D721Med (cell line): ENCODE measurements around the gene SLC38A4.

Experiments
- DNase-seq: peaks from one replicate; pipeline ENCODE4 v3.0.0; 2011; ENCODE audit warnings: low spot score; ENCODE audit not compliant: insufficient read length
- FAIRE-seq: peaks from 2 replicates; lab custom pipeline; 2011; peaks lifted over from hg19 to GRCh38; lab: Jason Lieb, UNC
- TF ChIP-seq, protein P1 (sequence below): IDR thresholded peaks from 2 replicates; pipeline ENCODE4 v1.5.1; 2012; ENCODE audit warnings: mild to moderate bottlenecking, control low read depth; ENCODE audit not compliant: insufficient read depth; ENCODE audit errors: missing control alignments

SLC38A4 gene

DNA sequence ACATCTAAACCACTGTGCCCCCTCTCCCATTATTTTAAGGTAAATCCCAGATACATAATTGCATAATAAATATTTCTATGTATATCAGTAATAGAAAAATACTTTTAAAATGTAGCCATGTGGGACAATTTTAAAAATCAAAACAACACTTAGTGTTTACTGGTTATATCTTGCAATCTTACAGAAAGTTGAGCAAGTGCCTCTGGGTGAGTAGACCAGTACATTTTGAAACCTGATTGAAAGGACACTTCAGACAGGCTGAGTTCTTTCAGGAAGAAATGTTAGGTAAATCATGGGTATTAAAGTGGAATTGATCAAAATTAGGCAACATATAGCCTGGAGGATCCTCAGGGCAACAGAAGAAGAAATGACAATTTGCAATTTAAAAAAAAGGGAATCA, 7.2 kb downstream of the SLC38A4 start:
- DNase-seq (no peak), FAIRE-seq (no peak)
- TF ChIP-seq, protein P1, sequence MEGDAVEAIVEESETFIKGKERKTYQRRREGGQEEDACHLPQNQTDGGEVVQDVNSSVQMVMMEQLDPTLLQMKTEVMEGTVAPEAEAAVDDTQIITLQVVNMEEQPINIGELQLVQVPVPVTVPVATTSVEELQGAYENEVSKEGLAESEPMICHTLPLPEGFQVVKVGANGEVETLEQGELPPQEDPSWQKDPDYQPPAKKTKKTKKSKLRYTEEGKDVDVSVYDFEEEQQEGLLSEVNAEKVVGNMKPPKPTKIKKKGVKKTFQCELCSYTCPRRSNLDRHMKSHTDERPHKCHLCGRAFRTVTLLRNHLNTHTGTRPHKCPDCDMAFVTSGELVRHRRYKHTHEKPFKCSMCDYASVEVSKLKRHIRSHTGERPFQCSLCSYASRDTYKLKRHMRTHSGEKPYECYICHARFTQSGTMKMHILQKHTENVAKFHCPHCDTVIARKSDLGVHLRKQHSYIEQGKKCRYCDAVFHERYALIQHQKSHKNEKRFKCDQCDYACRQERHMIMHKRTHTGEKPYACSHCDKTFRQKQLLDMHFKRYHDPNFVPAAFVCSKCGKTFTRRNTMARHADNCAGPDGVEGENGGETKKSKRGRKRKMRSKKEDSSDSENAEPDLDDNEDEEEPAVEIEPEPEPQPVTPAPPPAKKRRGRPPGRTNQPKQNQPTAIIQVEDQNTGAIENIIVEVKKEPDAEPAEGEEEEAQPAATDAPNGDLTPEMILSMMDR, result no peak

DNA sequence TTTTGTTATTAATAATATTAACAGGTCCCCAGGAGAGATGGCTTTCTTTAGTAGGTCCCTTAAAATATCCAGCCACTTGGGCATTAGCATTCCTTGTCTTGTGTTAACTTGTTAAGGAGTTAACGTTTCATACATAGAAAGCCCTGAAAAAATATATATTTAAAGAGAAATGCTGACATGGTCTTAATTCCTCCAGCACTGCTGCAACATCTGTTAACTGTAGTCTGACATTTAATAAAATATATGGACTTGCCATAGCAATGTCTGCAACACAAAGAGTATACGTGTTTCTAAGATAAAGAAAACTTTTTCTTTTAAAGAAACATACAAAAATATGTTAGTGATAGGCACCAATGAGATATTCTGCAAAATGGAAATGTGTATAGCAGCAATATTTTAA, 10.0 kb downstream of the SLC38A4 start:
- FAIRE-seq (no peak), DNase-seq (no peak)
- TF ChIP-seq, protein P1, result no peak

DNA sequence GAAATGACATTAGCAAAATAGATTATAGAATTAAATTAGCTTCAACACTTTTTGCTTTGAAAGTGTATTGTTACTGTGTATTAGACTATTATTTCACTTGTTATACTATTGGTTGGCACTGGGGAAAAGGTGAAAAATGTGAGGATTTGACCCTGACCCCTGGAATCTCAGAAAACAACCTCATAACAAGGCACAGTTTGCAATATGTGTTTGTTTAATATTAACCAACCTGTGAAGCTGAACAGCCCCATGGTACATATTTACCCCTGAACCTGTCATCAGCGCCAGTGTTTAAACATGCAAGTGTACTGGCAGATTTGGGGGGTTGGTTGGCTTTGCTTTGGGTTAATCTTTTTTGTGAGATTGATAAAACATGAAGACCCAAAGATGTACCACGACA, 11.7 kb downstream of the SLC38A4 start:
- FAIRE-seq (no peak), DNase-seq (no peak)
- TF ChIP-seq, protein P1, result no peak

DNA sequence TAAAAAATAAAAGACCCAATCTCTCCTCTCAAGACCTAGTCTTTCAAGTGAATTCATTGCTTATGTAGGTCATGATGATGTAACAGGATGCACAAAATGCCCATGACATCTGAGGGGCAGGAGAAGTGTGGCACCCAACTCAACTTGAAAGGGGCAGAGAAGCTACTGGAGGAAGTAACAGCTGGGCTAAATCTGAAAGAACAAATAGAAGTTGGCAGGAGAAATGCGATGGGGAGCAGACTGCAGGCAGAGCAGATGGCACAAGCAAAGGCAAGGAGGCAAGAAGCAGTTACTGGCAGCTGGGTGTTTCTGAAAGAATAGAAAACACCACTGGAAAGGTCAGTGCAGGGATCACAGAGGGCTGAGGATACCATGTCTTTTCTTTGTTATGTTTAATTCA, 14.6 kb downstream of the SLC38A4 start:
- FAIRE-seq (no peak), DNase-seq (no peak)
- TF ChIP-seq, protein P1, result no peak

DNA sequence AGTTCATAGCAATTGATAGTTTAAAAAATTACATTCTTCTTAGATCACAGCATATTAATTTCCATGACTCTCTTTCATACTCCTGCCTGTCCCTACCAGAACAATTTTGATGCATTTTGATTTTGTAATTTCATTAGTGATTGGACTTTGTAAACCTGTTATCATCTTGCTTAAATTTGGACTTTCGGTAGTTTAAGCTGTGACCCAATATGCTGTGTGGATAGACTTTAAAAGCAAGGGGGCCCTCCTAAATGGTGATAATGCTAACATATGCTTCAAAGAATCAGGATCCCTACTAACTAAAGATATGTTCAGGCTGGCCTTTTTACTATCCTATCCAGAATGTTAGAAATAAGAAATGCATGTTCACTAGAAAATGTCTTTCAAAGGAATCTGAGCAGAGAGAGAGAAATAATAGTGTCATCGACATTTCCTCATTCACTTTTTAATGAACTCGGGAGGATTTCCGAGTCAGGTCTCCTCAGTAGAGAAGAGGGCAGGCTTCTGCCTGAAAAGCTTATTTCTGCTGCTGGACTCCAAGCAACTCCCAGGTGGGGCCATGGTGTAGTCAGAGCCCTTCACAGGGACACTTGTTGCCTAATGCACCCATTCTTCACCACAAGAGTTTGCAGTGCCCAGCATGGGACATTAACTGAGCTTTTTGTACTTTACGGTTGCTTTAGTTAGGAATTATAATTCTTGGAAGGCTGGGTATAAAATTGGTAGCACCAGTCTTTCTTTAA, 16.7 kb downstream of the SLC38A4 start:
- FAIRE-seq, result no peak
- TF ChIP-seq, protein P1, result no peak
- DNase-seq, result no peak

DNA sequence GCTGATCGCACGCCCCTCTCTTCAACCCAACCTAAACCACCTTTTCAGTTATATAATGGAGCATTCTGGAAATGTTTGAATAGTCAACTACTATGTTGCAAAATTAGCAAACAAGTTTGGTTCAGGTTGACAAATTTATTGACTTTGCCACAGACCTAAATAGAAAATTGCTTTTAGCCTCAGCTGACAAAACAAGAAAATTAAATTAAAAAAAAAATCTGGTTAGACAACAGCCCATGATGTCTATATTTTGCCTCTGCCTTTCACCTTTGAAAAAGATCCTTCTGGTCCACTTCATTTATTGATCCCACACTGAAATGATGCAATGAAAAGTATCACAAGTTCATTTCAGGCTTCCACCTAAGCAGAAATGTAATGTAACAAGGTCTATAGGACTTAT, 17.5 kb downstream of the SLC38A4 start:
- FAIRE-seq (no peak), DNase-seq (no peak)
- TF ChIP-seq, protein P1, result no peak

DNA sequence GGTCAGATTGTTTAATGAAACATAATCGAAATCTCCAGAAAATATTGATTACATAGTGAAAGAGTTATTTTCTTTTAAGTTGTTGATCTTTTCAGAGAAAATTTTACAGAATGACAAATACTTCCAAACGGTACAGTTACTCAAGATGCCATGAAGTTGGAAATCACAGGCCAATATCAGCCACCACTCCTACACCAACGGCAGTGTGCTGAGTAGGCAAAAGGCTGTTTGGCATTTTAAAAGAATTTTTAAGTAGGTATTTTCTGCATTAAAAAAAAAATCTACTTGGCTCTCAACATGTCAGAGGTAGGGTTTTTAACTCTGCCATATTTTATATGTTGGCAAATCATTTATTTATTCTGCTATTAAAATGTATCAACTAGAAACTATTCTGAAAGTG, 21.7 kb downstream of the SLC38A4 start:
- no peak for FAIRE-seq
- TF ChIP-seq, protein P1, result no peak

More for the DNA sequence above, 21.7 kb downstream of the SLC38A4 start:
- no peak for DNase-seq
